ENCODE data around the gene LRRN2. TPM values are rescaled to one million over a fixed set of nuclear protein-coding genes. Genes with fewer than 3 reads are reported as not detected.

LRRN2 gene
- total and polyA plus RNA-seq, 9 donors: 0.23 to 9.7 (median 3.7) TPM

GRCh38 chr1:204623365-204623893 lies 62.1 kb downstream of the LRRN2 start:
- DNase-seq: peak; percentile 51 to 74 (median 61)
- Histone ChIP-seq H3K27me3 (no peaks in the 10 kb centered on the region), H3K9me3 (no peaks in the 10 kb centered on the region), H3K36me3 (no peaks in the 10 kb centered on the region), H3K27ac (no peak overlapping the region), H3K4me3 (no peak overlapping the region), H3K4me1 (ENCODE audit: insufficient read depth) (peaks cover 18% of the 10 kb centered on the region)
- 52 to 62% (median 55%) methylated on average over 8 of the region's 8 CpGs for WGBS, 3 donors
- TF ChIP-seq EP300 (IDR thresholded peaks at IDR 0.05): no peak
- no peak for TF ChIP-seq CTCF (IDR thresholded peaks at IDR 0.05)
- TF ChIP-seq POLR2A (IDR thresholded peaks at IDR 0.05): no peak
- intact Hi-C loops (cut with DNase I): no loop called here

- no peaks in the 10 kb centered on the region for H3K36me3 ChIP-seq
- no peaks in the 10 kb centered on the region for H3K9me3 ChIP-seq
- no peak overlapping the region for H3K27ac ChIP-seq
- intact Hi-C loops (cut with DNase I): no loop called here
- DNase-seq: no peak
- WGBS, 3 donors: 77 to 87% (median 78%) methylated on average over 4 of the region's 4 CpGs
- peaks cover 18% of the 10 kb centered on the region for H3K4me1 ChIP-seq (ENCODE audit: insufficient read depth)
- H3K27me3 ChIP-seq: no peaks in the 10 kb centered on the region
- no peak for TF ChIP-seq CTCF (IDR thresholded peaks at IDR 0.05)
- TF ChIP-seq POLR2A (IDR thresholded peaks at IDR 0.05): no peak
- TF ChIP-seq EP300 (IDR thresholded peaks at IDR 0.05): no peak
- no peak overlapping the region for H3K4me3 ChIP-seq
Observed at GRCh38 chr1:204621996-204622395, 63.5 kb downstream of the LRRN2 start.

GRCh38 chr1:204621396-204621795 lies 64.1 kb downstream of the LRRN2 start:
- H3K9me3 ChIP-seq: no peaks in the 10 kb centered on the region
- peaks cover 18% of the 10 kb centered on the region for H3K4me1 ChIP-seq (ENCODE audit: insufficient read depth)
- intact Hi-C loops (cut with DNase I): no loop called here
- H3K36me3 ChIP-seq: no peaks in the 10 kb centered on the region
- 90 to 92% (median 92%) methylated on average over 3 of the region's 3 CpGs for WGBS, 3 donors
- no peak overlapping the region for H3K27ac ChIP-seq
- DNase-seq: no peak
- H3K27me3 ChIP-seq: no peaks in the 10 kb centered on the region
- TF ChIP-seq CTCF (IDR thresholded peaks at IDR 0.05) (no peak), POLR2A (IDR thresholded peaks at IDR 0.05) (no peak), EP300 (IDR thresholded peaks at IDR 0.05) (no peak)
- no peak overlapping the region for H3K4me3 ChIP-seq

GRCh38 chr1:204619721-204620120 lies 65.8 kb downstream of the LRRN2 start:
- TF ChIP-seq POLR2A (IDR thresholded peaks at IDR 0.05) (no peak), CTCF (IDR thresholded peaks at IDR 0.05) (no peak), EP300 (IDR thresholded peaks at IDR 0.05) (no peak)
- no peak overlapping the region for H3K27ac ChIP-seq
- no peak overlapping the region for H3K4me3 ChIP-seq
- WGBS, 3 donors: 89 to 95% (median 93%) methylated on average over 13 of the region's 13 CpGs
- no peak for DNase-seq
- intact Hi-C loops (cut with DNase I): no loop called here
- peaks cover 14% of the 10 kb centered on the region for H3K4me1 ChIP-seq (ENCODE audit: insufficient read depth)
- H3K9me3 ChIP-seq: no peaks in the 10 kb centered on the region
- no peaks in the 10 kb centered on the region for H3K27me3 ChIP-seq
- no peaks in the 10 kb centered on the region for H3K36me3 ChIP-seq
